Esophagus muscularis mucosa (tissue), 4 donors: Measurements from ENCODE around the gene KDELR1. TPM values are rescaled to one million over a fixed set of nuclear protein-coding genes. Genes with fewer than 3 reads are reported as not detected.

Experiments used
- DNase-seq: peaks from one replicate; pipeline ENCODE4 v3.0.0-alpha.2; 2017; ENCODE audit errors: extremely low spot score
- H3K27ac ChIP-seq, 4 donors: fragments of 200-600 bp; sonication (generic); replicated peaks in 1 of 4; 1 replicate in 3 of 4; 2 replicates in 1 of 4; pipeline ENCODE4 v1.5.1; 2016 to 2019; ENCODE audit warnings: mild to moderate bottlenecking in 1 of 4
- H3K27me3 ChIP-seq, 4 donors: fragments of 200-600 bp; sonication (generic); one replicate each; pipeline versions ENCODE4 v1.5.1 to v1.6.0; 2016 to 2019
- H3K36me3 ChIP-seq, 4 donors: fragments of 200-600 bp; sonication (generic); one replicate each; pipeline ENCODE4 v1.5.1; 2016 to 2019
- H3K4me1 ChIP-seq, 4 donors: fragments of 200-600 bp; sonication (generic); one replicate each; pipeline ENCODE4 v1.5.1; 2016 to 2019
- H3K4me3 ChIP-seq, 4 donors: fragments of 200-600 bp; sonication (generic); 1 replicate in 2 of 4; 2 replicates in 2 of 4; pipeline ENCODE4 v1.5.1; 2016 to 2019; ENCODE audit warnings: mild to moderate bottlenecking in 4 of 4, moderate library complexity in 1 of 4
- H3K9me3 ChIP-seq, 4 donors: fragments of 200-600 bp; sonication (generic); 1 replicate in 3 of 4; 2 replicates in 1 of 4; pipeline ENCODE4 v1.5.1; 2016 to 2019
- CTCF ChIP-seq, 3 experiments: fragments of 200-600 bp in 2 of 3; fragments of 450-650 bp in 1 of 3; sonication (generic) in 2 of 3; IDR thresholded peaks; one replicate each; pipeline ENCODE4 v1.5.1; 2017 to 2019; ENCODE audit warnings: antibody characterized with exemption in 3 of 3, mild to moderate bottlenecking in 2 of 3, moderate library complexity in 1 of 3
- EP300 ChIP-seq: sonication (generic); formaldehyde crosslinking; IDR thresholded peaks from one replicate; pipeline ENCODE4 v1.6.1; 2017; ENCODE audit warnings: antibody characterized with exemption
- POLR2A ChIP-seq: fragments of 450-650 bp; IDR thresholded peaks from one replicate; pipeline ENCODE4 v1.6.1; 2017; ENCODE audit warnings: antibody characterized with exemption, moderate library complexity, mild to moderate bottlenecking, low read depth
- POLR2AphosphoS5 ChIP-seq, 2 donors: sonication (generic); formaldehyde crosslinking; IDR thresholded peaks; one replicate each; pipeline ENCODE4 v1.6.1; 2017; ENCODE audit warnings: antibody characterized with exemption in 2 of 2
- WGBS: methylation state at CpG from one replicate; pipeline ENCODE4 v1.1.5; 2018; 5-methylcytosine and 5-hydroxymethylcytosine counted together
- intact Hi-C: fragments of 100-400 bp; cut with DNase I; formaldehyde crosslinking; loops from one replicate; pipeline ENCODE4 v1.15.1; 2023
- total RNA-seq, 4 donors: library from RNA; depleted of rRNA; stranded (reverse); fragments of >200 nt; gene quantifications; one replicate each; pipeline versions ENCODE4 v1.1.0 to v1.2.1, GENCODE V29; 2016

Gene KDELR1
- total RNA-seq, 4 donors from 2014 or later, result 55.2 to 105 (median 77.6) TPM

DNA sequence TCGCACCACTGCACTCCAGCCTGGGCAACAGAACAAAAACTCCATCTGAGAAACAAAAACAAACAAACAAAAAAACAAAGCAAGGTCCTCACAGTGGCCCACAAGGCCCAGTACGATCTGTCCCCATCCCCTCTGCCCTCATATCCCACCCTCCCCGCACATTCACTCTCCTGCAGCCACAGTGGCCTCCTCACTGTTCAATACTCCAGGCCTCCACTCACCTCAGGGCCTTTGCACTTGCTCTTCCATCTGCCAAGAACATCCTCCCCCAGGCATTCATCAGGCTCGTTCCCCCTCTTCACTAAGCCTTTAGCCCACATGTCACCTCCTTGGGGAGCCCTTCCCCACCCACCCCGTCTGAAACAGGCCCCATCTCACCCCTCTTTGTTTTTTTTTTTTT is 32.2 kb downstream of the KDELR1 start:
- no peak for TF ChIP-seq POLR2AphosphoS5 (IDR thresholded peaks at IDR 0.05)
- no peak for TF ChIP-seq POLR2A
- TF ChIP-seq EP300, result no peak
- no peak for TF ChIP-seq CTCF (IDR thresholded peaks at IDR 0.05)
- no peak for DNase-seq
- intact Hi-C loops, result no loop called here
- WGBS, result 92% methylated on average over 5 of the region's 5 CpGs
- H3K27ac ChIP-seq, result no peak overlapping the region
- peaks cover 0 to 12% (median 10%) of the 10 kb centered on the region in 4 donors for H3K4me1 ChIP-seq
- no peaks in the 10 kb centered on the region for H3K9me3 ChIP-seq
- peaks cover 0 to 16% (median 10%) of the 10 kb centered on the region in 4 donors for H3K36me3 ChIP-seq
- H3K27me3 ChIP-seq, result no peaks in the 10 kb centered on the region
- no peak overlapping the region for H3K4me3 ChIP-seq

GRCh38 chr19:48355365-48355954 is 35.9 kb downstream of the KDELR1 start:
- intact Hi-C loops, result no loop called here
- no peak overlapping the region for H3K27ac ChIP-seq
- H3K4me3 ChIP-seq, result no peak overlapping the region
- 89% methylated on average over 12 of the region's 12 CpGs for WGBS
- no peak for DNase-seq
- no peak for TF ChIP-seq EP300
- no peak for TF ChIP-seq POLR2AphosphoS5 (IDR thresholded peaks at IDR 0.05)
- TF ChIP-seq POLR2A, result no peak
- no peak for TF ChIP-seq CTCF (IDR thresholded peaks at IDR 0.05)
- no peaks in the 10 kb centered on the region for H3K27me3 ChIP-seq
- H3K4me1 ChIP-seq, result no peaks in the 10 kb centered on the region
- peaks cover 0 to 16% (median 7%) of the 10 kb centered on the region in 4 donors for H3K36me3 ChIP-seq
- H3K9me3 ChIP-seq, result no peaks in the 10 kb centered on the region

- no peaks in the 10 kb centered on the region for H3K4me1 ChIP-seq
- WGBS, result 88% methylated on average over 15 of the region's 15 CpGs
- H3K27me3 ChIP-seq, result no peaks in the 10 kb centered on the region
- H3K4me3 ChIP-seq, result no peak overlapping the region
- H3K36me3 ChIP-seq, result peaks cover 0 to 10% (median 3%) of the 10 kb centered on the region in 4 donors
- intact Hi-C loops, result no loop called here
- TF ChIP-seq POLR2A (no peak), EP300 (no peak), CTCF (IDR thresholded peaks at IDR 0.05) (no peak), POLR2AphosphoS5 (IDR thresholded peaks at IDR 0.05) (no peak)
- no peaks in the 10 kb centered on the region for H3K9me3 ChIP-seq
- no peak for DNase-seq
- H3K27ac ChIP-seq, result no peak overlapping the region
Measured at GRCh38 chr19:48354332-48354992, 36.9 kb downstream of the KDELR1 start.

GRCh38 chr19:48353677-48354076 is 37.7 kb downstream of the KDELR1 start:
- Histone ChIP-seq H3K36me3 (peaks cover 0 to 4% (median 2%) of the 10 kb centered on the region in 4 donors), H3K9me3 (no peaks in the 10 kb centered on the region), H3K27me3 (no peaks in the 10 kb centered on the region), H3K4me3 (no peak overlapping the region), H3K27ac (no peak overlapping the region), H3K4me1 (no peaks in the 10 kb centered on the region)
- WGBS, result 83% methylated on average over 5 of the region's 5 CpGs
- no peak for DNase-seq
- TF ChIP-seq EP300 (no peak), CTCF (IDR thresholded peaks at IDR 0.05) (no peak), POLR2AphosphoS5 (IDR thresholded peaks at IDR 0.05) (no peak), POLR2A (no peak)
- intact Hi-C loops, result no loop called here
